Heart left ventricle (tissue), 16 donors: ENCODE data around the gene ZFPM1. TPM values are rescaled to one million over a fixed set of nuclear protein-coding genes. Genes with fewer than 3 reads are reported as not detected.

Experiments
- ATAC-seq, 4 donors: fragments of 200-7000 bp; cut with Tn5 transposase; one replicate each; pipeline ENCODE4 v1.9.1; 2020 to 2022; ENCODE audit warnings: moderate library complexity in 4 of 4, mild to moderate bottlenecking in 3 of 4, moderate number of reproducible peaks in 1 of 4
- DNase-seq, 5 donors: peaks; one replicate each; pipeline ENCODE4 v3.0.0-alpha.2; 2020
- H3K27ac ChIP-seq, 12 donors: fragments of 200-600 bp; sonication (generic) in 4 of 12; one replicate each; pipeline versions ENCODE4 v1.5.0 to v1.8.0; 2016 to 2022; ENCODE audit warnings: mild to moderate bottlenecking in 2 of 12
- H3K27me3 ChIP-seq, 9 donors: fragments of 200-600 bp; sonication (generic) in 2 of 9; one replicate each; pipeline versions ENCODE4 v1.5.1 to v1.8.0; 2016 to 2022; ENCODE audit warnings: mild to moderate bottlenecking in 3 of 9
- H3K36me3 ChIP-seq, 9 donors: fragments of 200-600 bp; sonication (generic) in 2 of 9; one replicate each; pipeline versions ENCODE4 v1.5.0 to v1.8.0; 2018 to 2022; ENCODE audit warnings: mild to moderate bottlenecking in 2 of 9
- H3K4me1 ChIP-seq, 12 donors: fragments of 200-600 bp; sonication (generic) in 4 of 12; one replicate each; pipeline versions ENCODE4 v1.5.0 to v1.8.0; 2016 to 2022; ENCODE audit warnings: mild to moderate bottlenecking in 3 of 12
- H3K4me3 ChIP-seq, 12 donors: fragments of 200-600 bp; sonication (generic) in 4 of 12; one replicate each; pipeline versions ENCODE4 v1.5.0 to v1.8.0; 2017 to 2022; ENCODE audit warnings: mild to moderate bottlenecking in 9 of 12, moderate library complexity in 4 of 12
- H3K9me3 ChIP-seq, 12 donors: fragments of 200-600 bp; sonication (generic) in 4 of 12; one replicate each; pipeline versions ENCODE4 v1.5.0 to v1.8.0; 2016 to 2022; ENCODE audit warnings: mild to moderate bottlenecking in 1 of 12
- CTCF ChIP-seq, 12 donors: fragments of 200-600 bp; sonication (generic) in 4 of 12; IDR thresholded peaks; one replicate each; pipeline versions ENCODE4 v1.5.0 to v1.8.0; 2018 to 2022; ENCODE audit warnings: antibody characterized with exemption in 12 of 12, mild to moderate bottlenecking in 5 of 12
- POLR2A ChIP-seq, 2 donors: fragments of 450-650 bp; IDR thresholded peaks; one replicate each; pipeline ENCODE4 v1.6.1; 2017; ENCODE audit warnings: antibody characterized with exemption in 2 of 2, mild to moderate bottlenecking in 2 of 2, moderate library complexity in 2 of 2
- WGBS, 4 donors: extraction: QIAGEN DNeasy Blood & Tissue Kit in 2 of 4; methylation state at CpG; one replicate each; pipeline versions ENCODE4 v1.1.5 to v1.1.7; 2013 to 2018; 5-methylcytosine and 5-hydroxymethylcytosine counted together
- intact Hi-C, 10 donors: fragments of 100-400 bp; cut with DNase I; formaldehyde crosslinking; loops; one replicate each; pipeline versions ENCODE4 v1.11.1 to v1.14.2; 2022
- polyA plus RNA-seq, 2 donors: library from polyadenylated mRNA; stranded (reverse); fragments of 200-250 nt; gene quantifications; one replicate each; pipeline ENCODE4 v1.2.3, GENCODE V29; 2013
- total RNA-seq, 9 donors: library from RNA; depleted of rRNA in 2 of 9; stranded (reverse); fragments of >200 nt in 2 of 9; fragmentation: NEBNext Ultra II Directional in 3 of 9; extraction: Animal tissue kit (Norgen Biotek cat#: 25700) in 3 of 9; gene quantifications; one replicate each; pipeline versions ENCODE4 v1.1.0 to v1.2.4, GENCODE V29; 2016 to 2023
- donor health status: ischemic (EF 13 %, LVEDD 7.1; RV severe dilation, severe dysfunction).
- donor health status: healthy with polysubstance abuse.
- donor health status: DM: no; HTN: yes; CAD: no.
- donor health status: DM: no; HTN: no; CAD: no.
- donor health status: ischemic (EF 25% LVEDD 6.9; RV normal size, moderate dysfunction).
- donor health status: ischemic (EF 25% LVEDD 5.7; RV mildly dilated, moderate dysfunction).
- donor health status: healthy.
- donor health status: DM: yes; HTN: yes; CAD: no.
- donor health status: ischemic (EF 35%, LVEDD 5.7; RV mildly dilated, moderate dysfunction).
- donor health status: nonischemic (EF 11% LVEDD 7.7; RV severe dilation, severe dysfunction).
- donor health status: DM: yes; HTN: yes; CAD: no.
- donor health status: PGD.
- donor health status: ischemic (EF 29% LVEDD 5.4; RV normal size, mild dysfunction).
- donor health status: nonischemic (EF 23%, LVEDD 6.1; RV moderate dilation, normal function).

ZFPM1 gene
- total and polyA plus RNA-seq, 11 donors: 1.3 to 6.3 (median 4.1) TPM

GRCh38 chr16:88461331-88462269, 8.5 kb downstream of the ZFPM1 start:
- no peak for DNase-seq
- TF ChIP-seq POLR2A (IDR thresholded peaks at IDR 0.05): no peak
- TF ChIP-seq CTCF (IDR thresholded peaks at IDR 0.05): no peak
- 59 to 75% (median 68%) methylated on average over 21 to 30 of the region's 30 CpGs for WGBS, 4 donors
- no peak overlapping the region for H3K27ac ChIP-seq
- intact Hi-C loops: no loop called here
- ATAC-seq: peak in 3 of 4 donors; percentile 48 to 51 (median 49)
- H3K9me3 ChIP-seq: no peaks in the 10 kb centered on the region
- no peaks in the 10 kb centered on the region for H3K27me3 ChIP-seq
- H3K36me3 ChIP-seq: no peaks in the 10 kb centered on the region
- H3K4me3 ChIP-seq: no peak overlapping the region
- peaks cover 0 to 56% (median 15%) of the 10 kb centered on the region in 12 donors for H3K4me1 ChIP-seq

GRCh38 chr16:88462396-88462795, 9.3 kb downstream of the ZFPM1 start:
- Histone ChIP-seq H3K4me3 (no peak overlapping the region), H3K27ac (no peak overlapping the region), H3K27me3 (no peaks in the 10 kb centered on the region), H3K4me1 (peaks cover 0 to 51% (median 15%) of the 10 kb centered on the region in 12 donors), H3K9me3 (no peaks in the 10 kb centered on the region), H3K36me3 (no peaks in the 10 kb centered on the region)
- DNase-seq: no peak
- WGBS, 4 donors: 56 to 81% (median 66%) methylated on average over 8 to 12 of the region's 12 CpGs
- intact Hi-C loops: no loop called here
- TF ChIP-seq CTCF (IDR thresholded peaks at IDR 0.05): no peak
- no peak for TF ChIP-seq POLR2A (IDR thresholded peaks at IDR 0.05)
- no peak for ATAC-seq

- DNase-seq (no peak), ATAC-seq (no peak)
- Histone ChIP-seq H3K36me3 (no peaks in the 10 kb centered on the region), H3K4me3 (no peak overlapping the region), H3K4me1 (peaks cover 0 to 54% (median 15%) of the 10 kb centered on the region in 12 donors), H3K27me3 (no peaks in the 10 kb centered on the region), H3K9me3 (no peaks in the 10 kb centered on the region), H3K27ac (no peak overlapping the region)
- TF ChIP-seq POLR2A (IDR thresholded peaks at IDR 0.05) (no peak), CTCF (IDR thresholded peaks at IDR 0.05) (no peak)
- WGBS, 4 donors: 94 to 96% (median 95%) methylated on average over 15 to 16 of the region's 16 CpGs
- intact Hi-C loops: no loop called here
Observed at GRCh38 chr16:88463411-88463810, 10.3 kb downstream of the ZFPM1 start.

- intact Hi-C loops: no loop called here
- no peak overlapping the region for H3K4me3 ChIP-seq
- H3K4me1 ChIP-seq: peaks cover 0 to 60% (median 16%) of the 10 kb centered on the region in 12 donors
- peak in 1 of 4 donors; percentile 30 for ATAC-seq
- TF ChIP-seq CTCF (IDR thresholded peaks at IDR 0.05) (no peak), POLR2A (IDR thresholded peaks at IDR 0.05) (no peak)
- H3K27ac ChIP-seq: peak overlapping the region in 3 of 12 donors; percentile 20 to 65 (median 40)
- H3K9me3 ChIP-seq: no peaks in the 10 kb centered on the region
- no peaks in the 10 kb centered on the region for H3K27me3 ChIP-seq
- DNase-seq: no peak
- no peaks in the 10 kb centered on the region for H3K36me3 ChIP-seq
- 76 to 81% (median 78%) methylated on average over 16 to 25 of the region's 25 CpGs for WGBS, 4 donors
Observed at GRCh38 chr16:88464447-88465318, 11.6 kb downstream of the ZFPM1 start.
